Mononuclear cell (primary cell): ENCODE data around the gene C9orf50. TPM values are rescaled to one million over a fixed set of nuclear protein-coding genes. Genes with fewer than 3 reads are reported as not detected.

Source experiments
- H3K27me3 ChIP-seq: 2 replicates; pipeline ENCODE4 v1.6.0; 2011; ENCODE audit warnings: low read length, control low read depth; ENCODE audit not compliant: insufficient read depth
- H3K4me1 ChIP-seq: 2 replicates; pipeline ENCODE4 v1.5.1; 2011; ENCODE audit warnings: mild to moderate bottlenecking, low read length, control low read depth; ENCODE audit not compliant: insufficient read depth
- H3K4me3 ChIP-seq: 2 replicates; pipeline ENCODE4 v1.5.1; 2011; ENCODE audit warnings: mild to moderate bottlenecking, low read length, moderate library complexity
- H3K9me3 ChIP-seq: 2 replicates; pipeline ENCODE4 v1.5.1; 2011; ENCODE audit warnings: low read depth, mild to moderate bottlenecking, control low read depth, low read length
- total RNA-seq: library from RNA; depleted of rRNA; stranded (reverse); fragments of >200 nt; gene quantifications from one replicate; pipeline ENCODE4 v1.2.3, GENCODE V29; 2012

C9orf50 gene
- total RNA-seq, 1 donor = not detected

- Histone ChIP-seq H3K4me3 (no peak overlapping the region), H3K4me1 (peaks cover 27% of the 10 kb centered on the region), H3K9me3 (no peaks in the 10 kb centered on the region), H3K27me3 (peaks cover 15% of the 10 kb centered on the region)
Measured at GRCh38 chr9:129569502-129570449, 51.1 kb downstream of the C9orf50 start.

- Histone ChIP-seq H3K27me3 (peaks cover 15% of the 10 kb centered on the region), H3K9me3 (no peaks in the 10 kb centered on the region), H3K4me3 (no peak overlapping the region), H3K4me1 (peaks cover 27% of the 10 kb centered on the region)
Measured at GRCh38 chr9:129568560-129569501, 52.1 kb downstream of the C9orf50 start.

GRCh38 chr9:129567842-129568559, 52.9 kb downstream of the C9orf50 start:
- Histone ChIP-seq H3K4me1 (peaks cover 27% of the 10 kb centered on the region), H3K9me3 (no peaks in the 10 kb centered on the region), H3K27me3 (peaks cover 15% of the 10 kb centered on the region), H3K4me3 (no peak overlapping the region)

- Histone ChIP-seq H3K9me3 (no peaks in the 10 kb centered on the region), H3K4me3 (no peak overlapping the region), H3K27me3 (peaks cover 15% of the 10 kb centered on the region), H3K4me1 (peaks cover 27% of the 10 kb centered on the region)
Measured at GRCh38 chr9:129567329-129567728, 53.6 kb downstream of the C9orf50 start.

- Histone ChIP-seq H3K27me3 (peaks cover 15% of the 10 kb centered on the region), H3K4me1 (peaks cover 27% of the 10 kb centered on the region), H3K9me3 (no peaks in the 10 kb centered on the region), H3K4me3 (no peak overlapping the region)
Measured at GRCh38 chr9:129566563-129567266, 54.2 kb downstream of the C9orf50 start.

GRCh38 chr9:129562917-129563316, 58.0 kb downstream of the C9orf50 start:
- peaks cover 5% of the 10 kb centered on the region for H3K27me3 ChIP-seq
- peaks cover 1% of the 10 kb centered on the region for H3K4me1 ChIP-seq
- H3K9me3 ChIP-seq = no peaks in the 10 kb centered on the region
- H3K4me3 ChIP-seq = no peak overlapping the region

GRCh38 chr9:129562514-129562913, 58.4 kb downstream of the C9orf50 start:
- Histone ChIP-seq H3K9me3 (no peaks in the 10 kb centered on the region), H3K4me1 (no peaks in the 10 kb centered on the region), H3K27me3 (peaks cover under 1% of the 10 kb centered on the region), H3K4me3 (no peak overlapping the region)

Other genes starting within 250 kb of the C9orf50 start
- 22.0 TPM for gene NTMT1, start 5.1 kb upstream of the C9orf50 start, total RNA-seq
- 17.8 TPM for gene ASB6, start 21.1 kb upstream of the C9orf50 start, total RNA-seq
- not detected for gene PRRX2, start 44.5 kb upstream of the C9orf50 start, total RNA-seq
- 8.7 TPM for gene PTGES, start 131.9 kb upstream of the C9orf50 start, total RNA-seq
- gene TOR1B, start 182.1 kb upstream of the C9orf50 start, total RNA-seq = 12.3 TPM
- gene TOR1A, start 203.0 kb upstream of the C9orf50 start, total RNA-seq = 20.3 TPM
- gene C9orf78, start 214.2 kb upstream of the C9orf50 start, total RNA-seq = 169 TPM
- 17.1 TPM for gene USP20, start 214.4 kb upstream of the C9orf50 start, total RNA-seq